HG03354 (cell line): Measurements from ENCODE around the gene IQSEC1.

Experiments used
- ATAC-seq: cut with Tn5 transposase; IDR thresholded peaks from one replicate; pipeline ENCODE4 v1.9.1; 2021; ENCODE audit warnings: mild to moderate bottlenecking; ENCODE audit not compliant: unreplicated experiment, poor library complexity, severe bottlenecking

The IQSEC1 gene

DNA sequence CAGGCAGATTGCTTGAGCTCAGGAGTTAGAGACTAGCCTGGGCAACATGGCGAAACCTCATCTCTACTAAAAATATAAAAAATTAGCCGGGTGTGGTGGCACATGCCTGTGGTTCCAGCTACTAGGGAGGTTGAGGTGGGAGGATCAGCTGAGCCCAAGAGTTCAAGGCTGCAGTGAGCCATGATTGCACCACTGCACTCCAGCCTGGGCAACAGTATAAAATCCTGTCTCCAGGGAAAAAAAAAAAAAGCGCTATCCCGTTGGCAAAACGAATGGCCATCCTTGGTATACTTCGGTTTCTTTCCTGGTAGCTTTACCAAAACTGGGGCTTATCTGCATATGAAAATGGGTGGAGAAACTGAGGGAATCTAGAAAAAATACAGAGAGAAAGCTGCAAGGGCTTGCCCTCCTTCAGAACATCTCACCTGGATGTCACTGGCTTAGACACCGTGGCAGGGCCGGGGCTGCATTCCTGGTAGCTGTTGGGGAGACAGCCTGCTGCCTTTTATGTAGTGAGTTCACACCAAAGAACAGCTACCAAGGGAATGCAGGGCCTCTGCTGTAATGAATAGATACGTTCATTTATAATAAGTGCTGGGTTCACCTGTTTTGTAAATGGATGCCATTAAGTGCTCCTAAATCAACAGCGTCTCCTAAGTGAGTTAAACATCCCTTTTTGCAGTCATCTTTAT lies 96.0 kb downstream of the IQSEC1 start:
- no peak for ATAC-seq

DNA sequence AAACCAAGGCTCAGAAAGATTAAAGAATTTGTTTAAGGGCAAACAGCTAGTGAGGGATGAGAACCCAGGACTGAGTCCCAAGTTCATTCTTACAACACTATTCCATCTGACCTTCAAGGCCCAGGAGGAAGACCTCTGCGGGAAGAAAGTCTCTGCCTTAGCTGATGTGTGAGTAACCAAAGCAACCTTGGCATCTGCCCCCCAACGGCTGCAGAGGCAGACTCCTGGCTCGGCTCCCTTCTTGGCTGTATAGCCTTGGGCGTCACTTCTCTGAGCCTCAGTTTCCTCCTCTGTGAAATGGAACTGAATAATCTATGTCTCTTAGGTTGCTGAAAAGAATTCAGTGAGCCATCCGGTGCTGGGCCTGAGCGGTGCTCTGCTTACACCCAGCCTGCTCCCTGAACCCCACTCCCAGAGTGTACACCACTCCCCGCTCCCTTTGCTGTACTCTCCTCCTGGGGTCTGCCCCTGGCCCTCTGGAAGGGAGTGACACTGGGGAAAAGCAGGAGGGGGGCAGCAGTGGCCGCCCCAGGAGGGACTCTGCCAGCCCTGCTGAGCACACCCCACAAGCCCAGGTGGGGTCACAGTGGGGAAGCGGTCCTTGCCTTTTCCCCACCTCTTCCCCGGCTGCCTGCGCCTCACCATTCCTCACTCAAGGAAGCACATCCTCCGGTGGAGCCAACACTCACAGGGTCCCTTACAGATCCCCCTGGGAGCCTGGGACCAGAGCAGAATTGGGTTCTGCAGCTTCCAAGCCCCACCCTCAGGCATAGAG lies 97.3 kb downstream of the IQSEC1 start:
- no peak for ATAC-seq

GRCh38 chr3:12974819-12975218 lies 98.4 kb downstream of the IQSEC1 start:
- no peak for ATAC-seq

- no peak for ATAC-seq
Measured at GRCh38 chr3:12974334-12974733, 98.9 kb downstream of the IQSEC1 start.

DNA sequence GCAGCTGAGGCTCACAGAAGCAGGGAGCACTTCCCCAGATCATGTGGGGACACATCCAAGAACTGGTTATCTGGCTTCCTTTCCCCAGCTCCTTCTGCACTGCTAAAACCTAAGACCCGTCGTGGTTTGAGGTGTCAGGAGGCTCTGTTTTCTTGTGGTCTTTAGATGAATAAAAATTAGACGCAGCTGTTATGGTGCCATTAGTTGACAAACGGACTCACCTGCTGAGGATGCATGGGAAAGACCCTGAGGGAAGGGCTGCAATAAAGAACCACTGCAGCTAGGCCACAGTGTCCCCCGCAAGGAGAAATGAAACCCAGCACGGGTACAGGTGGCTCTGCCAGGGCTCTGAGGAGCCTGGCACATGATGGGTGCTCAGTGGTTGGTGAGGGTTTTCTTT lies 99.4 kb downstream of the IQSEC1 start:
- no peak for ATAC-seq

GRCh38 chr3:12972781-12973702 lies 100.2 kb downstream of the IQSEC1 start:
- no peak for ATAC-seq

- ATAC-seq, result no peak
Measured at GRCh38 chr3:12972043-12972442, 101.2 kb downstream of the IQSEC1 start.

DNA sequence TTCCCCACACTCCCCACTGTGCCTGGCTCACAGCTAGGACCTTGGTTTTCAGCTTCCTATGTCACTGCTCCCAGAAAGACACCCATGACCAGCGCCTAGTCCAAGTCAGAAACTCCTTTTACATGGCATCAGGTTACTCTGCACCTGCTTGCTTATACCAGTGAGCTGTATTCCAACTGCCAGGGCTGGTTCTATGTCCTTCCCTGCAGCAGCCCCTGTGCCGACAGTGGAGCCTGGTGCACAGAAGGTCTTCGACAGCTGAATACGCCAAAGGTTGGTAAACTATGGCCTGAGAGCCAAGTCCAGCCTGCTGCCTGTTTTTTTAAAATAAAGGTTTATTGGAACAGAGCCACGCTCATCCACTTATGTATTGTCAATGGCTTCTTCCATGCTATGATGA lies 102.5 kb downstream of the IQSEC1 start:
- no peak for ATAC-seq

DNA sequence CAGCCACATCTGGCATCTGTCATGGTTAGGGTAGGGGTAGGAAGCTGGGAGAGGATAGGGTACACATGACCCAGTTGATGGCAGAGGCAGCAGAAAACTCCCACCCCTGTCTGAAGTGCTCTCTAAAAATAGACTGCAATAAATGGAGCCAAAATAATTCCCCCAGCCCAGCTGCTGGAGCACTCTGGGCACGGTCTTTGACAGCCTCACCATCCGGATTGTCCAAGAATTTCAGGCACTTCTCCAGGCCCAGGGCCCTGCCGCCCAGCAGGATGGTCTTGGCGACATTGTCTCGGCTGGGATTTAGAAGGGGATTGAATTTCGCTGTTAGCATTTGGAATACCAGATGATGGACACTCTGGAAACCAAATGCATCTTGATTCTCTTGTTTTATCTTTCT lies 103.7 kb downstream of the IQSEC1 start:
- ATAC-seq, result no peak

GRCh38 chr3:12968541-12968940 lies 104.7 kb downstream of the IQSEC1 start:
- ATAC-seq, result no peak

DNA sequence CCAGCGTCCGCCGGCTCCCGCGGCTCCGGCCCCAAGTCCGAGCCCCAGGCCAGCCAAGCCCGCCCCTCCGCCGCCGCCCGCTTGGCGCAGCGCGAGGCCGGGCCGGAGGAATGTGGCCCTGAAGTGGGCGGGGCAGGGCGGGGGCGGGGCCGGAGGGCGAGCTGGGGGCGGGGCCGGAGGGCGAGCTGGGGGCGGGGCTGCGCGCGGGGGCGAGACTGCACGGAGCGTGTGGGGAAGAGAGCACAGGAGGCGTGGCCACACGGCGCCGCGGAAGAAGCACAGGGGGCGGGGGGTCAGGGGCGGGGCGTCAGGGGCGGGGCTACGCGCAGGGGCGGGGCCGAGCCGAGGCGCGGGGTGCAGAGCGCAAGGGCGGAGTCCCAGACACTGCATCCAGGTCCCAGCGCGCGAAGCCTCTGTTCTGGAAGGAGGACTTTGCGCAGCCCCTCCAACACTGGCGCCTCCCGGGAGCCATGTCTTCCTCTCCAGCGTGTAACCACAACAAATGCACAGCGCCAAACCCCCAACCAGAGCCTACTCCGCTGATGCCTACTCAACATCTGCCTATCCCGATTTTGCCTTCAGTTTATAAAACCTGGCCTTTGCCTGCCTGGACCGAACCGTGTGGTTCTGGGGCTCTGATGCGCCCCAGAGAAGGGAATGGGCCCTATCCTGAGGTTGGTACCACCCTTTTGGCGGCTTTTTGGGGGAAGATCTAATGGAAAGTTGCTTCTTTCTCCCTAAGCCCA lies 105.5 kb downstream of the IQSEC1 start:
- ATAC-seq, result peak; percentile 72

- ATAC-seq, result peak; percentile 32
Measured at GRCh38 chr3:12966847-12967605, 106.2 kb downstream of the IQSEC1 start.

- no peak for ATAC-seq
Measured at GRCh38 chr3:12965999-12966846, 107.0 kb downstream of the IQSEC1 start.

DNA sequence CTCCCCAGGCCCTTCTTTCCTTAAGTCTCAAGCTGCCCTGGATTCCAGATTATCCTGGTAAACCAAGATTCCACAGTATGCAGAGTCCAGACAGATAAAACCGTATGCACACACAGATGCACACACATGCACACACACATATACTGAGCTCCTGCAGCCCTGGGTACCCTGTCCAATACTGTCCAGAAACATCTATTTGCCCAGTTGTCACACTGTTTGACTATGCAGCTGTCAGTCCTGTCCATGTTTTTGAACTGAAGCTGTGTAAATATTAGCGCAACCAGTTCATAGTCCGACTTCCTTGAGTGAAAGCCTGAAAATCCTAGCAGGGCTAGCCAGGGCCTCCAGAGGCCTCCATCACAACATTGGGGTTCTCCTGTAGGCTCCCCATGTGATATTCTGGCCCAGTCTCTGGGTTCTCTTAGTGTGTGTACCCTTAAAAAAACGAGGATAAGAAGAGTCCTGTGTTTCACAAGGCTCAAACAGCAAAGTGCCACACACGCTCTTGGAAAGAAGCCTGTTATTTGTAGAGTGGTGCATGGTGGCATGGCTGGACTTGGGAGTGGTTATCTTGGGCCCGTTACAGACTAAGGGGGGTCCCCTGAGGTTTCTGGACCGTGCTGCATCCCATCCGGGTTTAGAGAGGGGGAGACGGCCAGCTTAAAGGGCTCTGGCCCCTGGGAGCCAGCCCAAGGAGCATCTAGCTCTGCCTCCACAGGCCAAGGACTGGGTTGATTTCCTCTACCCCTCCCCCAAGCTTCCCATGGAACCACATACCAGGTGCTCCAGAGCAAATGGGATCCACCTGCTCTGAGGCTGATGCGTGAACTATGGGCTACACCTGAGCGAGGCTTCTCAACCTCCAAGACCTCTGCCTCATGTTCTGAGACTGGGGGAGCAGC lies 108.3 kb downstream of the IQSEC1 start:
- no peak for ATAC-seq

DNA sequence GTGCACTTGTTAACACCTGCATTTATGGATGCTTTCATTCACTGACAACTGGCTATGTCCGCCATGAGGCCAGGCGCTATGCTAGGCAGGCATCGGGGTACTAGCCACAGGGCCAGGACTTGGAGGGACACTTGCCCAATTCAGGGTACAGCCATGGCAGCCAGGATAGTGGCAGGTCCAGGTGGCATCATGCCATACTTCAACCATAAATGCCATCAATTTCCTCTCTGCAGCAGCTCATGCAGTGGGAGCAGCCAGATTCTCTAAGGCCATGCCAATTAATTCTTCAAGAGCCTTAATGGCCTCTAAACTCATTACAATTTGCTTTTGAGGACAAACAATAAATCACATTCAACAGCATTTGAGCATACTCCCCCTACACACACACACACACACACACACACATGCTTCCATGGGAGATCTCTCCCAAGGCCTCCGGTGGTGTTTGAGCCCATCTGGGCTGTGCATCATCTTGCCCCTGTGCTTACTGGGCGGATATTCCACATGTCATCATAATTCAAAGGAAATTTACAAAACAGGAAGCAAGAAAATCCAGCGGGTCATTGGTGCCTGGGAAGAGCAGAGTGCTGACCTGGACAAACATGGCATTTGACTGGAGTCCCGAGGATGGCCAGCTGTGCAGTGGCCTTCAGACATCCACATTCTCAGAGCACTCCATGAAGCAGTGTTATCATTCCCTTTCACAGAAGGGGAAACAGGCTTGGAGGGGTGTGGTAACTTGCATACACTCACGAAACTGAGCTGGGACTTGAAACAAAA lies 109.1 kb downstream of the IQSEC1 start:
- no peak for ATAC-seq

DNA sequence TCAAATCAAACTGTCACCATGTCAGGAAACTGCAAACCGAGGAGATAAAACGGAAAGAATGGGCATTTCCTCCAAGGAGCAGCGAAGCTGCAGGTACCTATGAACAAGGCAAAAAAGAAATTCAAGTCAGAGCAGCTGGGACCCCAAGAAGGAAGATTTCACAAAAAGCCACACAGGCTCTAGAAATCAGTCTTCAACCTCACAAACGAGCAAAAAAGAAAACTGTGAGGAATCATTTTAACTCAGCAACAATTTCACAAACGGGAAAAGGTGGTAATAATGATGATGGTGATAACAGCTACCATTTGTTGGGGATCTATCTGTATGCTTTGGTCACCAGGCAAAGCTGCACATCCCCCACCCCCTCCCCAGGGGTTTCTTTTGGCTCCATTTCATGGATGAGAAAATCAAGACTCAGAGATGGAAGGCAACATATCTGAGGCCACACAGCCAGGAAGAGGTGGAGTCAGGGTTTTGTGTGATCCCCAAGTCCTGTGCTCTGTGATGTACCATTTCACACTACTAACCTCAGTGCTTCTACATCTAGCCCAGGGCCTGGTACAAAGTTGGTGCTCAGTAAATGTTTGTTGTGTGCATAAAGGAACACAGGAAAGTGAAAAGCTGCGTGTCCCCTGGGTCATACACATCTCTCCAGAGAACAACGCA lies 109.9 kb downstream of the IQSEC1 start:
- ATAC-seq, result no peak
